GM21360 (cell line): ENCODE data around the gene NPIPB2.

Experiments
- ATAC-seq: cut with Tn5 transposase; IDR thresholded peaks from one replicate; pipeline ENCODE4 v1.9.1; 2021; ENCODE audit warnings: mild to moderate bottlenecking, moderate library complexity; ENCODE audit not compliant: unreplicated experiment

NPIPB2 gene

GRCh38 chr16:11907160-11907970, 34.5 kb downstream of the NPIPB2 start:
- ATAC-seq = no peak

DNA sequence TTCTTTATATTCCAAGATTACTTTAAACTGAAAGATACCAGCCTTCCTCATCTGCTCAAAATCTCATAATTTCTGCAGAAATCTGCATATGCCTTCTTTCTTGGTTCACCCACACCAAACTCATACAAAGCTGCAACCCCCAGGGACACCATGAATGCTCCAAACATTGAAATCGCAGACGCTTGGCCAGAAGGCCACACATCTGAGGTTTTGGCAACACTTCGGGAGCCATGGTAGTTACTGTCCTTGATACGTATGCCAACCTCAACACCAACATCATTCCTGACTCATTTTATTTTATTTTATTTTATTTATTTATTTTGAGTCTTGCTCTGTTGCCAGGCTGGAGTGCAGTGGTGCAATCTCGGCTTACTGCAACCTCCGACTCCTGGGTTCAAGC, 37.9 kb downstream of the NPIPB2 start:
- no peak for ATAC-seq

GRCh38 chr16:11901091-11901490, 40.8 kb downstream of the NPIPB2 start:
- ATAC-seq = no peak

DNA sequence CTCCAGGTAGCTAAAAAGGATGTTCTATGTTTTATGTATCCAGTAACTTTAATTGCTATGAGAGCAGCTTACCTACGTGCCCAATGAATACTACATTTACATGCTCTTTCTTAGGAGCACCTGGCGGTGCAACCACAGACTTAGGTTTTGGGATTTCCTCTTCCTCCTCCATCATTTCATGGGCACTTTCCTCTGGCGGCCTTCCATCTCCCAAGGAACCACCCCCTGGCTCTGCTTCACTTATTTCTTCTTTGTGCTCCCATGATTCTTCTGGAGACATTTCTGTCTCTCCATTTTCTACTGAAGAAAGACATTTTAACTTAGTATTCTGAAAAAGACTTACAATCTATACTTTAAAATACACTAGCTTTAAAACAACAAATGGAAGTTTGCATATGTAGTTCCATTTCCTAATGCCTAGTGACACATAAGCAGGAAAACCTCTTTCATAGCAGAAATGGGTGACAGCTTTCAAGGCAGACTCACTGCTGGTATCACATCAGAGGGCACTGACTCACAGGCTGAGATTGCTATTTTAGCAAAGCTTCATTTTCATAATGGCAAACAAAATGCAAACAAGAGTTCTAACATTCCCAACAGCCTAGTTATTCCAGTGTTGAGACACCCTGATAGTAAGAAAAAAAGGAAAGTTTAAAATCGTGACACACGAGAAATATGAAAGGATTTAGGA, 45.2 kb downstream of the NPIPB2 start:
- no peak for ATAC-seq

GRCh38 chr16:11893571-11893970, 48.3 kb downstream of the NPIPB2 start:
- no peak for ATAC-seq

DNA sequence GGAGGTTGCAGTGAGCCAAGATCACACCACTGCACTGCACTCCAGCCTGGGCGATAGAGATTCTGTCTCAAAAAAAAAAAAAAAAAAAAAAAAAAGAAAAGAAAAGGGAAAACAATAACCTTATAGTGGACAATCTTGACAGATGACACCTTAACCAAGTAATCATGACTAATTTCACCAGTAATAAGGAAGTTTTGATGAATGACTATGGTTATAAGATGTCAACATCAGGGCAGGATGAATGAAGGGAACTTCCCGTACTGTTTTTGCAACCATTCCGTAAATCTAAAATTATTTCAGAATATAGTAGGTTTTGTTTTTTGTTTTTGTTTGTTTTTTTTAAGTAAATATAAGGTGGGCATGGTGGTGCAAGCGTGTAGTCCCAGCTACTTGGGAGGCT, 49.1 kb downstream of the NPIPB2 start:
- ATAC-seq = no peak

GRCh38 chr16:11890231-11890965, 51.4 kb downstream of the NPIPB2 start:
- no peak for ATAC-seq

DNA sequence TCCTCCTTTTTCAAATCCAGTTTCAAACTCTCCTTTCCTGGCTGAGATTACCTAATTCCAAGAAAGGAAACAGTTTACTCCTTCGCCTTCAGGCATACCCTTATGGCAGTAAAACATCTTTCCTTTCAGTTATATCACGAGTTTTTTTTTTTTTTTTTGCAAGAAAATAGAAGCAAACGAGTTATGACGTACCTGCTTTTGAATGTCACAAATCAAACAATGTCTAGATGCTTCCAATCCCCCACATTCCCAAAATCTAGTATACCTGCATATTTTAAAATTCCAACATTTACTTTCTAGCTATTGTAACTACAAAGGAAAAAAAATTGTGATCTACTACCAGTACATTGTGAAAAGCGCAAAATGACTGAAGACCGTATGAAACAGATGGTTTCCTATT, 55.0 kb downstream of the NPIPB2 start:
- ATAC-seq = no peak

- no peak for ATAC-seq
Measured at GRCh38 chr16:11884035-11884434, 57.8 kb downstream of the NPIPB2 start.

DNA sequence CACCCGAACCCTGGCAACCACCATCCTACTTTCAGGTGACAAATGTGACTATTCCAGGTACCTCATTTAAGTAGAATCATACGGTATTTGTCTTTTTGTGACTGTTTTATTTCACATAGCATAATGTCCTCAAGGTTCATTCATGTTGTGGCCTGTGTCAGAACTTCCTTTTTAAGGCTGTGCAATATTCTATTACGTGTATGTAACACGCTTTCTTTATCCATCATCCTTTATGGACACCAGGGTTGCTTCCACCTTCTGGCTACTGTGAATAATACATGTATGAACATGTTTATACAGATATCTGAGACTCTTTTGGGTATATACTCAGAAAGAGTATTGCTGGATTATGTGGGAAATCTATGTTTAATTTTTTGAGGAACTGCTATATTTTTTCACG, 61.8 kb downstream of the NPIPB2 start:
- ATAC-seq = no peak

DNA sequence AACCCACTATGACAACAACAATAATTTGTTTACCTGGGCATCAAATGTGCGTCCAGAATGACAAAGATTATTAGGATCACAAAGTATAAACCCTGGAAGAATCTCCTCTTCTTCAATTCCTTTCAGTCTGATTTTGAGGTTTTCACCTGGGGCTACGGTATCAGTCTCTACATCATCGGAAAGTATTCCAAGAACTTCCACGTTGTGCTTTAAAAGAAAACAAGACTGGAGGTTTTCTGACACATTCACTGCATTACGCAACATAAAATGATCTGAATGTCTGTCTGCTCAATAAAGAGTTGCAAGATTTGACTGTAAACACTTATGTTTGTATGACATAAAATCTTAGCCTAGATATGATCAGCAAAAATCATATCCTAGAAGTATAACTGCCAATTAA, 64.5 kb downstream of the NPIPB2 start:
- no peak for ATAC-seq
